Neural cell (in vitro differentiated cells): Measurements from ENCODE around the gene PRSS38. TPM values are rescaled to one million over a fixed set of nuclear protein-coding genes. Genes with fewer than 3 reads are reported as not detected.

ENCODE experiments used
- H2AFZ ChIP-seq: fragments of 200-600, 300-800 bp; sonication (generic), shearing (Covaris generic); 2 replicates; pipeline ENCODE4 v1.6.0; 2014; ENCODE audit warnings: low read depth, mild to moderate bottlenecking, antibody characterized with exemption, low read length, moderate library complexity
- H3F3A ChIP-seq: fragments of 200-600 bp; shearing (Covaris generic); 2 replicates; pipeline ENCODE4 v1.6.1; 2016; ENCODE audit warnings: mild to moderate bottlenecking, moderate library complexity, mixed read lengths, antibody characterized with exemption, low read length; ENCODE audit not compliant: insufficient read depth, poor library complexity, severe bottlenecking
- H3K27ac ChIP-seq: fragments of 200-600, 300-800 bp; sonication (generic), shearing (Covaris generic); 2 replicates; pipeline ENCODE4 v1.5.1; 2014; ENCODE audit warnings: mild to moderate bottlenecking, low read length, moderate library complexity
- H3K27me3 ChIP-seq: fragments of 300-800, 200-600 bp; sonication (generic), shearing (Covaris generic); 2 replicates; pipeline ENCODE4 v1.6.0; 2014; ENCODE audit warnings: mild to moderate bottlenecking, low read depth, low read length, moderate library complexity; ENCODE audit not compliant: insufficient read depth
- H3K36me3 ChIP-seq: fragments of 300-800, 200-600 bp; sonication (generic), shearing (Covaris generic); 2 replicates; pipeline ENCODE4 v1.5.1; 2014; ENCODE audit warnings: mild to moderate bottlenecking, antibody characterized with exemption, low read length, moderate library complexity; ENCODE audit not compliant: insufficient read depth
- H3K4me2 ChIP-seq: fragments of 300-800, 200-600 bp; sonication (generic), shearing (Covaris generic); 2 replicates; pipeline ENCODE4 v1.6.0; 2014; ENCODE audit warnings: mild to moderate bottlenecking, low read length
- H3K4me3 ChIP-seq: fragments of 300-800, 200-600 bp; sonication (generic), shearing (Covaris generic); 2 replicates; pipeline ENCODE4 v1.5.1; 2014; ENCODE audit warnings: mild to moderate bottlenecking, low read length, moderate library complexity
- H3K79me2 ChIP-seq: fragments of 200-600 bp; shearing (Covaris generic); replicated peaks from 2 replicates; pipeline ENCODE4 v1.6.0; 2014; ENCODE audit warnings: mild to moderate bottlenecking, low read length, moderate library complexity; ENCODE audit not compliant: insufficient read depth
- H3K9ac ChIP-seq: fragments of 300-800, 200-600 bp; sonication (generic), shearing (Covaris generic); 2 replicates; pipeline ENCODE4 v1.6.1; 2016; ENCODE audit warnings: mild to moderate bottlenecking, low read length, mixed read lengths
- H3K9me2 ChIP-seq: fragments of 200-600 bp; shearing (Covaris generic); 2 replicates; pipeline ENCODE4 v1.6.1; 2016; ENCODE audit warnings: mild to moderate bottlenecking, low read length, mixed read lengths; ENCODE audit not compliant: insufficient read depth
- H3K9me3 ChIP-seq: fragments of 200-600, 300-800 bp; sonication (generic), shearing (Covaris generic); 2 replicates; pipeline ENCODE4 v1.6.1; 2016; ENCODE audit warnings: mild to moderate bottlenecking, mixed run types, low read length, moderate library complexity, mixed read lengths
- H4K20me1 ChIP-seq: fragments of 200-600 bp; shearing (Covaris generic); 2 replicates; pipeline ENCODE4 v1.6.1; 2016; ENCODE audit warnings: mild to moderate bottlenecking, mixed run types; ENCODE audit not compliant: insufficient read depth
- EP300 ChIP-seq: fragments of 450-650 bp; conservative IDR thresholded peaks from 2 replicates; pipeline ENCODE4 v1.6.1; 2014; ENCODE audit warnings: antibody characterized with exemption, mild to moderate bottlenecking, moderate library complexity; ENCODE audit not compliant: poor library complexity, severe bottlenecking
- EZH2 ChIP-seq: fragments of 200-600, 300-800 bp; shearing (Covaris generic), sonication (generic); IDR thresholded peaks from 2 replicates; pipeline ENCODE4 v1.6.1; 2014; ENCODE audit warnings: antibody characterized with exemption, low read length, borderline replicate concordance, mild to moderate bottlenecking; ENCODE audit not compliant: insufficient read depth, poor library complexity, severe bottlenecking
- MXI1 ChIP-seq: fragments of 450-650 bp; conservative IDR thresholded peaks from 2 replicates; pipeline ENCODE4 v1.6.1; 2014; ENCODE audit warnings: antibody characterized with exemption, mild to moderate bottlenecking; ENCODE audit not compliant: poor library complexity, severe bottlenecking
- POLR2AphosphoS5 ChIP-seq: IDR thresholded peaks from 2 replicates; pipeline ENCODE4 v1.6.1; 2012
- RAD21 ChIP-seq: fragments of 450-650 bp; conservative IDR thresholded peaks from 2 replicates; pipeline ENCODE4 v1.6.1; 2014; ENCODE audit warnings: antibody characterized with exemption, mild to moderate bottlenecking, moderate library complexity
- SMC3 ChIP-seq: fragments of 450-650 bp; conservative IDR thresholded peaks from 2 replicates; pipeline ENCODE4 v1.6.1; 2014; ENCODE audit warnings: antibody characterized with exemption, mild to moderate bottlenecking, moderate library complexity; ENCODE audit not compliant: poor library complexity
- TAF1 ChIP-seq: IDR thresholded peaks from 2 replicates; pipeline ENCODE4 v1.6.1; 2012; ENCODE audit warnings: low read depth
- polyA plus RNA-seq: library from polyadenylated mRNA; depleted of rRNA; stranded (reverse); fragments of >200 nt; gene quantifications from 2 replicates; pipeline ENCODE4 v1.2.3, GENCODE V29; 2014
- TF ChIP-seq, protein P1 (sequence below): IDR thresholded peaks from 2 replicates; pipeline ENCODE4 v1.6.1; 2012; ENCODE audit warnings: borderline replicate concordance
- TF ChIP-seq, protein P2 (sequence below): fragments of 450-650 bp; IDR thresholded peaks from 2 replicates; pipeline ENCODE4 v1.5.1; 2014; ENCODE audit warnings: antibody characterized with exemption, mild to moderate bottlenecking, moderate library complexity; ENCODE audit not compliant: poor library complexity, severe bottlenecking

The PRSS38 gene
- polyA plus RNA-seq, 1 donor from 2014 or later = not detected

DNA sequence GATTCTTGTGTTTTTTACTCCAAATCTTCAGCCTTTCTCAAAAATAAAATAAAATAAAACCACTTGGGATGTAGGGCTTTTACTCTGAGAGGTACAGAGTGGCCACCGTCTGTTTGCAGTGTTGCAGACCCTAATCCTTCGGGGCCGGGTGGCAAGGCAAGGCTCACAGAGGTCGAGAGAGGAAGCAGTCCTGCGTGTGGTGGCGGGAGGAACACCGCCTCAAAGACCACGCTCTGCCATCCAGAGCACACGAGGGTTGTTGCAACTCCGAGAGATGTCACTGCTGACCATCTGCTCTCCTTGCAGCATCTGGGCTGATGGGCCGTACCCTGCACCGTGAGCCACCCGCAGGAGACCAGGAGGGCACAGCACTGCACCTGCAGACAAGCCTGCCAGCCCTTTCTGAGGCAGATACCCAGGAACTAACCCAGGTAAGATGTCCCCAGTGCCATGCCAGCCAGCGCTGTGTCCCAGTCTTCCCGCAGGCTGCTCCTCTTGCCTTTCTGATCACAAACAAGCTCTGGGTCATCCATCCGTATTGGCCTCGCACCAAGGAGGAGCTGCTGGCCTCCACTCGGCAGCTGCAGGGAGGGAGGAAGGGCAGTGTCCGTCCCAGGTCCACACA, 48.7 kb upstream of the PRSS38 start:
- Histone ChIP-seq H4K20me1 (no peaks in the 10 kb centered on the region), H2AFZ (no peak overlapping the region), H3K4me3 (no peak overlapping the region), H3K9me2 (no peaks in the 10 kb centered on the region), H3K4me2 (no peak overlapping the region), H3K9me3 (no peaks in the 10 kb centered on the region), H3K27ac (no peak overlapping the region), H3K79me2 (no peaks in the 10 kb centered on the region), H3K9ac (no peak overlapping the region), H3K36me3 (peaks cover 8% of the 10 kb centered on the region), H3K27me3 (no peaks in the 10 kb centered on the region), H3F3A (no peaks in the 10 kb centered on the region)
- TF ChIP-seq, protein P1, sequence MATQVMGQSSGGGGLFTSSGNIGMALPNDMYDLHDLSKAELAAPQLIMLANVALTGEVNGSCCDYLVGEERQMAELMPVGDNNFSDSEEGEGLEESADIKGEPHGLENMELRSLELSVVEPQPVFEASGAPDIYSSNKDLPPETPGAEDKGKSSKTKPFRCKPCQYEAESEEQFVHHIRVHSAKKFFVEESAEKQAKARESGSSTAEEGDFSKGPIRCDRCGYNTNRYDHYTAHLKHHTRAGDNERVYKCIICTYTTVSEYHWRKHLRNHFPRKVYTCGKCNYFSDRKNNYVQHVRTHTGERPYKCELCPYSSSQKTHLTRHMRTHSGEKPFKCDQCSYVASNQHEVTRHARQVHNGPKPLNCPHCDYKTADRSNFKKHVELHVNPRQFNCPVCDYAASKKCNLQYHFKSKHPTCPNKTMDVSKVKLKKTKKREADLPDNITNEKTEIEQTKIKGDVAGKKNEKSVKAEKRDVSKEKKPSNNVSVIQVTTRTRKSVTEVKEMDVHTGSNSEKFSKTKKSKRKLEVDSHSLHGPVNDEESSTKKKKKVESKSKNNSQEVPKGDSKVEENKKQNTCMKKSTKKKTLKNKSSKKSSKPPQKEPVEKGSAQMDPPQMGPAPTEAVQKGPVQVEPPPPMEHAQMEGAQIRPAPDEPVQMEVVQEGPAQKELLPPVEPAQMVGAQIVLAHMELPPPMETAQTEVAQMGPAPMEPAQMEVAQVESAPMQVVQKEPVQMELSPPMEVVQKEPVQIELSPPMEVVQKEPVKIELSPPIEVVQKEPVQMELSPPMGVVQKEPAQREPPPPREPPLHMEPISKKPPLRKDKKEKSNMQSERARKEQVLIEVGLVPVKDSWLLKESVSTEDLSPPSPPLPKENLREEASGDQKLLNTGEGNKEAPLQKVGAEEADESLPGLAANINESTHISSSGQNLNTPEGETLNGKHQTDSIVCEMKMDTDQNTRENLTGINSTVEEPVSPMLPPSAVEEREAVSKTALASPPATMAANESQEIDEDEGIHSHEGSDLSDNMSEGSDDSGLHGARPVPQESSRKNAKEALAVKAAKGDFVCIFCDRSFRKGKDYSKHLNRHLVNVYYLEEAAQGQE = no peak
- TF ChIP-seq RAD21 (no peak), MXI1 (no peak), TAF1 (no peak), SMC3 (no peak), EZH2 (no peak), EP300 (no peak), POLR2AphosphoS5 (no peak)
- TF ChIP-seq, protein P2, sequence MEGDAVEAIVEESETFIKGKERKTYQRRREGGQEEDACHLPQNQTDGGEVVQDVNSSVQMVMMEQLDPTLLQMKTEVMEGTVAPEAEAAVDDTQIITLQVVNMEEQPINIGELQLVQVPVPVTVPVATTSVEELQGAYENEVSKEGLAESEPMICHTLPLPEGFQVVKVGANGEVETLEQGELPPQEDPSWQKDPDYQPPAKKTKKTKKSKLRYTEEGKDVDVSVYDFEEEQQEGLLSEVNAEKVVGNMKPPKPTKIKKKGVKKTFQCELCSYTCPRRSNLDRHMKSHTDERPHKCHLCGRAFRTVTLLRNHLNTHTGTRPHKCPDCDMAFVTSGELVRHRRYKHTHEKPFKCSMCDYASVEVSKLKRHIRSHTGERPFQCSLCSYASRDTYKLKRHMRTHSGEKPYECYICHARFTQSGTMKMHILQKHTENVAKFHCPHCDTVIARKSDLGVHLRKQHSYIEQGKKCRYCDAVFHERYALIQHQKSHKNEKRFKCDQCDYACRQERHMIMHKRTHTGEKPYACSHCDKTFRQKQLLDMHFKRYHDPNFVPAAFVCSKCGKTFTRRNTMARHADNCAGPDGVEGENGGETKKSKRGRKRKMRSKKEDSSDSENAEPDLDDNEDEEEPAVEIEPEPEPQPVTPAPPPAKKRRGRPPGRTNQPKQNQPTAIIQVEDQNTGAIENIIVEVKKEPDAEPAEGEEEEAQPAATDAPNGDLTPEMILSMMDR = no peak

DNA sequence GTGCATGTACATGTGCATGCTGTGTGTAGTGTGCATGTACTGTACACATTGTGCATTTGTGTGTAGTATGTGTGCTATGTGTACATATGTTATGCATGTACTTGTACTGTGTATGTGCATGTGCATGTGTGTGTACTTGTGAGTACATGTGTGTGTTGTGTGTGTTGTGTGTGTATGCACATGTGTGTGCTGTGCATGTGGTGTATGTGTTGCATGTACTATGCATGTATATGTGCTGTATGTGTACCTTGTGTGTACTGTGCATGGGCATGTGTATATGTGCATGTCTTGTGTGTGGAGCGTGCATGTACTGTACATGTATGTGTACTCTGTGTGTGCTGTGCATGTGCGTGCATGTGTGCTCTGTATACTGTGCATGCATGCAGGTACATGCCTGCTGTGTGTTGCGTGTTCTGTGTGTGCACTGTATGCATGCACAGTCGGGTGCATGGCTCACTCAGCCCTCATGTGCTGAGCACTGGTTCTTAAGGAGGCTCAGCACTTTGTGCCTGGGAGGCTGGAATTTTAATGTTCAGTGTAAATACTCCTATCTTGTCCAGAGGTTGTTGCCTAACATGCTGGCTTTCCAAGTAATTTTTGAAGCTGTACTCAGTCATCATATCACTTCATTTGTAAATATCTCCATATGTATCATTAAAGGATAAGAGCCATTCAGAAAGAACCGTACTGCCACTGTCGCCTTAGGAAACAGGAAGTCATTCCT, 47.9 kb upstream of the PRSS38 start:
- H3K79me2 ChIP-seq = no peaks in the 10 kb centered on the region
- no peak for TF ChIP-seq POLR2AphosphoS5
- TF ChIP-seq, protein P1 = no peak
- no peak for TF ChIP-seq EP300
- TF ChIP-seq TAF1 = no peak
- TF ChIP-seq SMC3 = no peak
- TF ChIP-seq, protein P2 = no peak
- no peak for TF ChIP-seq RAD21
- no peak for TF ChIP-seq MXI1
- TF ChIP-seq EZH2 = no peak
- H2AFZ ChIP-seq = no peak overlapping the region
- no peak overlapping the region for H3K4me3 ChIP-seq
- no peaks in the 10 kb centered on the region for H3K9me3 ChIP-seq
- no peak overlapping the region for H3K27ac ChIP-seq
- no peaks in the 10 kb centered on the region for H3F3A ChIP-seq
- H3K9ac ChIP-seq = no peak overlapping the region
- H3K9me2 ChIP-seq = no peaks in the 10 kb centered on the region
- no peaks in the 10 kb centered on the region for H3K27me3 ChIP-seq
- H3K4me2 ChIP-seq = no peak overlapping the region
- no peaks in the 10 kb centered on the region for H4K20me1 ChIP-seq
- H3K36me3 ChIP-seq = peaks cover 8% of the 10 kb centered on the region
